Right lobe of liver (tissue), 6 donors: Measurements from ENCODE around the gene TRIM45. TPM values are rescaled to one million over a fixed set of nuclear protein-coding genes. Genes with fewer than 3 reads are reported as not detected.

Source experiments
- ATAC-seq, 4 donors: fragments of 200-7000 bp; cut with Tn5 transposase; one replicate each; pipeline ENCODE4 v1.9.1; 2020; ENCODE audit warnings: mild to moderate bottlenecking in 4 of 4, moderate library complexity in 4 of 4
- DNase-seq, 3 donors: peaks; one replicate each; pipeline ENCODE4 v3.0.0-alpha.2; 2020
- H3K27ac ChIP-seq, 3 donors: fragments of 200-600 bp; one replicate each; pipeline ENCODE4 v1.8.0; 2022
- H3K27me3 ChIP-seq, 2 donors: fragments of 200-600 bp; one replicate each; pipeline ENCODE4 v1.8.0; 2022
- H3K36me3 ChIP-seq, 4 donors: fragments of 200-600 bp; sonication (generic) in 1 of 4; one replicate each; pipeline versions ENCODE4 v1.5.1 to v1.8.0; 2017 to 2022; ENCODE audit warnings: control low read depth in 1 of 4
- H3K4me1 ChIP-seq, 4 donors: fragments of 200-600 bp; sonication (generic) in 1 of 4; one replicate each; pipeline versions ENCODE4 v1.5.1 to v1.8.0; 2017 to 2022; ENCODE audit warnings: control low read depth in 1 of 4
- H3K4me3 ChIP-seq, 3 donors: fragments of 200-600 bp; one replicate each; pipeline ENCODE4 v1.8.0; 2022
- H3K9me3 ChIP-seq, 4 donors: fragments of 200-600 bp; sonication (generic) in 1 of 4; one replicate each; pipeline versions ENCODE4 v1.5.1 to v1.8.0; 2017 to 2022; ENCODE audit warnings: control low read depth in 1 of 4
- POLR2A ChIP-seq: fragments of 450-650 bp; IDR thresholded peaks from one replicate; pipeline ENCODE4 v1.6.1; 2017; ENCODE audit warnings: antibody characterized with exemption, mild to moderate bottlenecking
- WGBS: methylation state at CpG from one replicate; pipeline ENCODE4 v1.1.6; 2018; ENCODE audit warnings: low coverage, low lambda C conversion rate; ENCODE audit not compliant: insufficient coverage; ENCODE audit errors: missing lambda C conversion rate; 5-methylcytosine and 5-hydroxymethylcytosine counted together
- intact Hi-C, 2 donors: fragments of 100-400 bp; cut with DNase I; formaldehyde crosslinking; loops; one replicate each; pipeline versions ENCODE4 v1.11.2 to v1.14.1; 2022
- total RNA-seq, 6 experiments: library from RNA; depleted of rRNA in 2 of 6; stranded (reverse); fragments of >200 nt in 2 of 6; fragmentation: NEBNext Ultra II Directional in 3 of 6; extraction: Animal tissue kit (Norgen Biotek cat#: 25700) in 3 of 6; gene quantifications; one replicate each; pipeline versions ENCODE4 v1.1.0 to v1.2.4, GENCODE V29; 2016 to 2023
- TF ChIP-seq, protein P1 (sequence below), 4 donors: fragments of 200-600 bp in 3 of 4; fragments of 450-650 bp in 1 of 4; IDR thresholded peaks; one replicate each; pipeline versions ENCODE4 v1.5.1 to v1.8.0; 2016 to 2022; ENCODE audit warnings: antibody characterized with exemption in 4 of 4, mild to moderate bottlenecking in 2 of 4
- donor health status: DM: no; HTN: yes; CAD: no.
- donor health status: DM: no; HTN: no; CAD: no.
- donor health status: DM: no; HTN: no; CAD: no.
- donor health status: DM: no; HTN: yes; CAD: no.
- donor health status: DM: no; HTN: yes; CAD: no.

The TRIM45 gene
- total RNA-seq, 6 experiments from 2014 or later = 0.31 to 1.8 (median 0.51) TPM

DNA sequence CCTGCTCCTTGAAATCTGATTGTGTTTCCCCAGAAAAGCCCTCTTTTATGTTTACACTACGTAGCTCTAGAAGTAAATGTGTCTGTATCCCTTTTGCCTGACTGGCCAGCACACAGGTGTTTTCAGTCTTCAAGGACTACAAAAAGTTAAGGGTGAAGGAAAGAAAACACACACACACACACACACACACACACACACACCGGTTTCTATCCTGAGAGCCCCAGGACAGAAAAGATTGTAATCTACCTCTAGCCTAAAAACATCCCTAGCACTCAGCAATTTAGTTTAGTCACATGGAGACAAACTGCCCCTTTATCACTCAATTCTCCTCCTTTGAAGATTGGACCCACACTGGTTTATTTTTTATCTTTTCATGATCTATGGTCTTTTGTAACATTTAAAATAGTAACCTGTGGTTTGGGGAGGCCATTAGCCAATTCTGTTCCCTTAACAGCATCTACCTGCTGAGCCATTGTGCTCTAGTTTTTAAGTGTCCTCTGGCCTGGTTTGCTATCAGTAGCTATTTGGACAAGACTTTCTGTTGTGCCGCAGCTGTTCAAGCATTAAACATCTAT is 15.8 kb upstream of the TRIM45 start:
- TF ChIP-seq, protein P1, sequence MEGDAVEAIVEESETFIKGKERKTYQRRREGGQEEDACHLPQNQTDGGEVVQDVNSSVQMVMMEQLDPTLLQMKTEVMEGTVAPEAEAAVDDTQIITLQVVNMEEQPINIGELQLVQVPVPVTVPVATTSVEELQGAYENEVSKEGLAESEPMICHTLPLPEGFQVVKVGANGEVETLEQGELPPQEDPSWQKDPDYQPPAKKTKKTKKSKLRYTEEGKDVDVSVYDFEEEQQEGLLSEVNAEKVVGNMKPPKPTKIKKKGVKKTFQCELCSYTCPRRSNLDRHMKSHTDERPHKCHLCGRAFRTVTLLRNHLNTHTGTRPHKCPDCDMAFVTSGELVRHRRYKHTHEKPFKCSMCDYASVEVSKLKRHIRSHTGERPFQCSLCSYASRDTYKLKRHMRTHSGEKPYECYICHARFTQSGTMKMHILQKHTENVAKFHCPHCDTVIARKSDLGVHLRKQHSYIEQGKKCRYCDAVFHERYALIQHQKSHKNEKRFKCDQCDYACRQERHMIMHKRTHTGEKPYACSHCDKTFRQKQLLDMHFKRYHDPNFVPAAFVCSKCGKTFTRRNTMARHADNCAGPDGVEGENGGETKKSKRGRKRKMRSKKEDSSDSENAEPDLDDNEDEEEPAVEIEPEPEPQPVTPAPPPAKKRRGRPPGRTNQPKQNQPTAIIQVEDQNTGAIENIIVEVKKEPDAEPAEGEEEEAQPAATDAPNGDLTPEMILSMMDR (IDR thresholded peaks at IDR 0.05) = no peak
- no peak for TF ChIP-seq POLR2A
- no peak for ATAC-seq

DNA sequence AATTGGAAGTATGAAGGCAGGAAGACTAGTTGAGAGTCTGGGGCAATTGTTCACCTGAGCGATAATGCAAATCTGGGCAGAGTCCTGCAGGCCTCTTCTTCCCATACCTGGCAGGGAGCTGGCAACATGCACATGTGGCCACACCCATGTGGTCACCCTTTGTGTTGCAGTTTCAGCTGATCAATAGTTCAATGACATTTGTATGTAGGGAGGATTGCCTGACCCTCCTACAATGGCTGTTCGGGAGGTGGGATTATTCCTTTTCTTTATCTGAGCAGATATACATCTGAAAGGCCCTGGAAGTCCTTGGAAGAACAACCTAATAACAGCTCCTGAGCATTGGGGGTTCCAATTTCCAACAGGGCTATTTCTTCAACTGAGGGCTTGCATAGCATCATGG is 15.2 kb upstream of the TRIM45 start:
- no peak overlapping the region for H3K4me3 ChIP-seq
- TF ChIP-seq POLR2A = no peak
- TF ChIP-seq, protein P1 (IDR thresholded peaks at IDR 0.05) = no peak
- no peaks in the 10 kb centered on the region for H3K4me1 ChIP-seq
- no peaks in the 10 kb centered on the region for H3K27me3 ChIP-seq
- H3K9me3 ChIP-seq = no peaks in the 10 kb centered on the region
- 29% methylated on average over 1 of the region's 2 CpGs for WGBS
- no peak for ATAC-seq
- H3K36me3 ChIP-seq = no peaks in the 10 kb centered on the region
- no peak overlapping the region for H3K27ac ChIP-seq
- intact Hi-C loops = no loop called here
- DNase-seq = no peak

More for the DNA sequence above, 15.8 kb upstream of the TRIM45 start:
- Histone ChIP-seq H3K4me3 (no peak overlapping the region), H3K27ac (no peak overlapping the region), H3K36me3 (no peaks in the 10 kb centered on the region), H3K4me1 (no peaks in the 10 kb centered on the region), H3K9me3 (no peaks in the 10 kb centered on the region), H3K27me3 (no peaks in the 10 kb centered on the region)
- DNase-seq = no peak
- 74% methylated on average over 2 of the region's 3 CpGs for WGBS
- intact Hi-C loops = no loop called here

DNA sequence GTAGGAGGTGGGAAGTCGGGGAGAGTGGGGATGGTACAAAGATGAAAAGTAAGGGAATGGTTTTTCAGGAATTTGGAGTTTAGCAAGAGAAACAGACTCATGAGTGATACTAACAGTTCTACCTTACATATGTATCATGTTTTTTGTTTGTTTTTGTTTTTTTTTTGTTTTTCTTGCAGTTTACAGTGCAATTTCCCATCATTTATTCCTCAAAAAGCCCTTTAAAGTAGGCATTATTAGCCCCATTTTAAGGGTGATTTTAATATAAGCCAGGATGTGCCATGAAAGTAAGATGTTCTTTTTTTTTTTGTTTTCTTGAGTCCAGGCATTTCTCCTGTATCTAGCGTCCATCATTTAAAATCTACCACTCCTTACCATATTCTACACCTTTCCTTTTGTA is 13.8 kb upstream of the TRIM45 start:
- 51% methylated on average over 2 of the region's 2 CpGs for WGBS
- DNase-seq (no peak), ATAC-seq (no peak)
- no peak overlapping the region for H3K4me3 ChIP-seq
- no peaks in the 10 kb centered on the region for H3K9me3 ChIP-seq
- no peaks in the 10 kb centered on the region for H3K27me3 ChIP-seq
- intact Hi-C loops = no loop called here
- no peaks in the 10 kb centered on the region for H3K4me1 ChIP-seq
- no peak overlapping the region for H3K27ac ChIP-seq
- no peaks in the 10 kb centered on the region for H3K36me3 ChIP-seq
- TF ChIP-seq, protein P1 (IDR thresholded peaks at IDR 0.05) = no peak
- no peak for TF ChIP-seq POLR2A

DNA sequence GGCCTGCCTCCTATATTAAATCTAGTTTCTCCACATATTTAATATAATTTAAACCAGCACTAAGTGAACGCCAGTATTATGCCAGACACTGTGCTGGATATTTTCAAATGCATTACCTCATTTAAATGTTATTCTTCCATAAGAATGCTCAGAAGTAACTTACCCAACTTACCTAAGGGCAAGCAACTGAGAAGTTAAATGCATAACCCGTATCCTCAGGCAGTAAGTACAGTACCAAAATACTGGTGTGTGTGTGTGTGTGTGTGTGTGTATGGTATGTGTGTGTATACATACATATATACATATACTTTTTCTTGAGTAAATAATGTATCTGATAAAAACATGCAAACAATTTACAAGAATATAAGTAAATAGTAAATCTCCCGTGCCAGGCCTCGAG is 9.0 kb upstream of the TRIM45 start:
- no peak for ATAC-seq
- DNase-seq = no peak
- H3K27me3 ChIP-seq = no peaks in the 10 kb centered on the region
- no peaks in the 10 kb centered on the region for H3K4me1 ChIP-seq
- no peak overlapping the region for H3K4me3 ChIP-seq
- TF ChIP-seq, protein P1 (IDR thresholded peaks at IDR 0.05) = no peak
- TF ChIP-seq POLR2A = no peak
- H3K9me3 ChIP-seq = no peaks in the 10 kb centered on the region
- intact Hi-C loops = no loop called here
- 81% methylated on average over 4 of the region's 4 CpGs for WGBS
- H3K36me3 ChIP-seq = no peaks in the 10 kb centered on the region
- no peak overlapping the region for H3K27ac ChIP-seq
